ENCODE measurements around the gene CYTL1.
"Not testable (repeated sequence)": the region's sequence is repeated elsewhere in the genome, so short reads cannot be mapped to it uniquely, and the experiment has no call there.

The CYTL1 gene

DNA sequence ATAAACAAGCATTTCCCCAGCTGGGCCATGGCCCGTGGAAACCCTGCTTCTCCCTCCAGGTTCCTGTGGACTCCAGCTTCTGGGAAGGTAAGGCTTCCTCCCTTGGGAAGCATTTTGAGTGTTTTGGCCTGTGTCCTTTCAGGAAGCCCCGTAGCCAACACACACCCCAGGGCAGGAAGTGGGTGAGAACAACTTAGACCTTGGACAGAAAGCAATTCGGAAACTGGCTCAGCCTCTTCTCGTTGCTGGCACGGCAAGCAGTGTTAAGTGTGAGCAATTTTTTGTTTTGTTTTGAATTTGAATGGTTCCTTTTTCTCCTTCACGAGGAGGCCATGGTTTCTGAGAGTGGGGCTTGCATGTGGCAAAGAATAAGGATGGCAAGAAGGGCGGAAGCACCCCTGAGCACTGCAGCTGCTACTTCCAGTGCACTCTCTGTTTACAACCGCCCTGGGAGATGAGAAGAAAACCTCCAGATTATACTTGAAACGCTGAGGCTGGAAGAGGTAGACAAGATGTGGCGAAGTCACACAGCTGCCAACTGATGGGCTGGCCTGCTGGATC is 14.1 kb upstream of the CYTL1 start:
- DNase-seq (ENCODE audit: low spot score): no peak

- no peak for DNase-seq (ENCODE audit: low spot score)
These were observed 13.6 kb upstream of the CYTL1 start for GRCh38 chr4:5032813-5033212.

DNA sequence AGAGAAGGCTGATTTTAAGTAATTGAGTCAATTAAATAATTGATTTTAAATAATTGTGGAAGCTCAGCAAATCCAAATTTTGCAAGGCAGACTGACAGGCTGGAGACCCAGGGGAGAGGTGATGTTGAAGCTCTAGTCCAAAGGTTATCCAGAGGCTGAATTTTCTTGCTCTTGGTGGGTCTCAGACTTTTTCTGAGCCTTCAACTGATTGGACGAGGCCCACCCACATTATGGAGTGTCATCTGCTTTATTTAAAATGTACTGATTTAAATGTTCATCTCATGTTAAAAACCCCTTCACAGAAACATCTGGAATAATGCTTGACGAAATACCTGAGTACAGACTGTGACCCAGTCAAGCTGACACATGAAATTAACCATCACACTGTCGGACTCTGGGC is 11.7 kb upstream of the CYTL1 start:
- DNase-seq (ENCODE audit: low spot score): no peak

DNA sequence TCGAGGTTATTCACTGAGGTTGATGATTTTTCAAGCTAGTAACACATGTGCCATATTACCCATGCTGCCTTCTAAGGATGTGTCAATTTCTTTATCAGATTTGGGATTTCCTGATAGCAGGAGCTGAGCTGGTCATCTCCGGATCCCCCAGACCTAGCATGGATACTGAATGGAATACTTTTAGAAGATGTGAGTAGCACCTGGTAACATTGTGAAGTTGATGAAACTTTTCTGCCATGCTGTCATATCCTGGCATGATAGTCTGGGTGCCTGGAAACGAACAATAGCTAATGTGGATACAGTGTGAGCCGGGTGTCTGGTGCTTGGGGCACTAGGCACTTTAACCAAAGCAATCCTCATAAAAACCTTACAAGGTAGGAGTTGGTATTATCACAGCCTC is 11.0 kb upstream of the CYTL1 start:
- no peak for DNase-seq (ENCODE audit: low spot score)

- DNase-seq (ENCODE audit: low spot score): no peak
These were observed 10.2 kb upstream of the CYTL1 start for GRCh38 chr4:5029447-5029846.

DNA sequence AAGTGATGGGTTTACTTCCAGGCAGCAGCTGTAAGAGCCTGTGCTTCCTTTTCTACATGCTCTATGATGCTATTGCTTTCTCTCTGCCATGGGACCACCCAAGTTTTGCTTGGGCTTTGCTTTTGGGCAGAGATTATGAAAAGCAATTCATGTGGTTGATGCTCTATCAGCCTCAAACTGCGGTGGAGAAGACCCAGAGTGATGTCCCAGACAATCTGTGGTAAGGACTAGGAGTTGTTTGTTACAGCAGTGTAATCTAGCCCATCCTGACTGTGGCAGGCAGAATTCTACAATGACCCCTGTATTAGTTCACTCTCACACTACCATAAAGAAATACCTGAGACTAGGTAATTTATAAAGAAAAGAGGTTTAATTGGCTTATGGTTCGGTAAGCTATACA is 9.2 kb upstream of the CYTL1 start:
- DNase-seq (ENCODE audit: low spot score): no peak

DNA sequence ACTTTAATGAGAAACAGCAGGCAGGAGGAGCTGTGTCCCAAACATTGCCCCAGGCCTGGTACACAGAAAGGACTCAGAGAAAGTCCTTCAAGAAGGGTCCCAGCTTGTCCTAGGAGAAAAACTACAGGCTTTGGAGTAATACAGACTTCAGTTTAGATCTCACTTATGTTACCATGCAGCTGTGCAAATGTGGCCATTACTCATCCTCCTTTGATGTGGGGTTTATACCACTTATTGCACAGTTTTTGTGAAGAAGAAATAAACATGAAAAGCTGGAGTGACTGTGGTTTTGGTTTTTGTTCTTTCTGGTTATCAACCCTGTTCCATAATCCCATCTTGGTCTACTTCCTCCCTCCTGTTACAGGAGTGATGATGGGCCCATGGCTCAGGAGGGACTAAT is 8.1 kb upstream of the CYTL1 start:
- DNase-seq (ENCODE audit: low spot score): peak; percentile 61

- no peak for DNase-seq (ENCODE audit: low spot score)
These were observed 7.1 kb upstream of the CYTL1 start for GRCh38 chr4:5026371-5026770.

DNA sequence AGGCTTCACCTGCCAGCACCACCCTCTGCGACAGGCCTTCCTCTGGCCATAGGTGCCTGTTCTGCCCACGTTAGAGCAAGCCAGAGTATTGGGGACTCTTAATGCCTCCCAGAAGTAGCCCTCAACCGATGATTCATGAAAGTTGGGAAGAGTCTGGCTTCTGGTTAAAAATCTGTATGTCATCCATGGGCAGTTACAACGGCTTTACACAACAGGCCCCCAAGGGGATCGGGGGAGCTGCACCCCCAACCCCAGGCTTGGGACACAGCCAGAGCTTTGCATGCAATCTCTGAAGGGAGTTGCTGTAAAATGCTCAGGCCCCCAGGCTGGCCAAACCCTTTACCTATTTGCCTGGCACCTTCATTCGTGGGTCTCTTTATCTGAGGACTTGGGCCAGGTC is 5.4 kb upstream of the CYTL1 start:
- no peak for DNase-seq (ENCODE audit: low spot score)

DNA sequence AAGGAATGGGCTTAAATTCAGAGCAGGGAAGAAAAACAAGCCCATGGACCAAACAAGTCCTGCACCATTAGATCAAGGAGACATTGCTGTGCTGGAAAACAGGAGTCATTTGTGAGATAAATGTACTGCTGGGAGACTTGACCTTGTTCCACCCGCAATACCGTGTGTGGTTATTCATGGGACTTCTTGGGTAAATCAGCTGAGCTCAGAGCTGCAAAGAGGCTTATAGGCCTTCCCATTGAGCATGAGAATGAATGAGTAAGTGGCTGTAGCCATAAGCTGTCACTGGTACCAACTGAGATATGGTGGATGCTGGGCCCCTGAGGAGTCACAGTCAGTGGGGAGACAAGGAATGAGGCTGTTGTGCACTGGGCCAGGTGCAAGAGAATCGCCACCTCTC is 2.3 kb upstream of the CYTL1 start:
- DNase-seq (ENCODE audit: low spot score): no peak

- DNase-seq (ENCODE audit: low spot score): no peak
These were observed 1.1 kb upstream of the CYTL1 start for GRCh38 chr4:5020341-5020740.

DNA sequence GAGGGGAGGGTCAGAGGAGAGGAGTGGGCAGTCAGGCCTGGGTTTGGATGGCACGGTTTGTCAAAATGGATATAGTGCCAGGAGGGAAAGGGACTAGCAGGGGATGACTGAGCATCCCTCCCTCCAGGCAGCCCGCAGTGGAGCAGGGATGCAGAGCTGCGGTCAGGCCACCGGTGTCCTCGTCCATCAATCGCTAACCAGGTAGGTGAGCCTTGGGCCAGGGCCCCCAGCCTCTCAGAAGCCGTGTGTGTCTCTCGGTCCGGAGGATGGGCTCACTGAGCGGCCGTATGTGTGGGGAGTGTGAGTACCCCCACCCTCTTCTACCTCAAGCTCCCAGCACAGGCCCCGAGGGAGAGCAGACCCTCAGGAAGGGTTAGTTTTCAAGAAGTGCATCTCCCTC is 538 bp upstream of the CYTL1 start:
- DNase-seq (ENCODE audit: low spot score): no peak

DNA sequence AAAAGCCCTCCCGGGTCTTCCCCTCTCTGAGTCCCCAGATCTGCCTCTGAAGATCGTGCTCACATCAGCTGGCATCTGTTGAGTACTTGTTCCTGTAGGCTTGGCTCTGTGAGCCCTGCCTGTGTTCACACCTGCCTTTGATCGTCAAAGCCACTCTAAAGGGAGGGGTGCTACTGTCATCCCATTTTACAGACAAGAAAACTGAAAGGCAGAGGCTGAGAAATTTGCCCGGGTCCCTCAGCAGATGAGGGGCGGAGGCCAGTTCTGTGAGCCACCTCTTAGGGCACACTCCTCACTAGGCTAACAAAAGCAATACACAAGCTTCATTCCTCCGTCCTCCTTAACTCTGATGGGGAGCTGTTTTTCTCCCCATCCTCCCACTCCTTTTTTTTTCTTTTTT is 655 bp downstream of the CYTL1 start:
- no peak for DNase-seq (ENCODE audit: low spot score)

- DNase-seq (ENCODE audit: low spot score): peak; percentile 12
These were observed 1.2 kb downstream of the CYTL1 start for GRCh38 chr4:5018096-5018495.

- DNase-seq (ENCODE audit: low spot score): no peak
These were observed 5.1 kb downstream of the CYTL1 start for GRCh38 chr4:5014007-5014682.

DNA sequence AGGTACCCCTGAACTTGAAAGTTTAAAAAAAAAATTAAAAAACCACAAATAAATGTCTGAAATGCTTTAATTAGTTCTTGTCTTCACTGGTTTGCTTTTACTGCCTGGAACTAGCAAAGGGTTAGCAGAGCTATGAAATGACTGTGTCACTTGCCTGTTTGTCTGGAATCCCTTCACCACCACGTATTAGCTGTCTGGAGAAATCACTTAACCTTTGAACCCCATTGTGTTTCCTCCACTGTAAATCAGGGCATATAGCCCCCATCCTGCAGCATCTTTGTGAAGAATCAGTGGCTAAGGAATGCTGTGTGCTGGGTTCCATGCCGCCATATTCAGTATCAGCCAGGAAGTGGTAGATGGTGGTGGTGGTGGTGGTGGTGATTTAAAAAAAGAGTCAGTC is 6.3 kb downstream of the CYTL1 start:
- DNase-seq (ENCODE audit: low spot score): no peak

- no peak for DNase-seq (ENCODE audit: low spot score)
These were observed 6.9 kb downstream of the CYTL1 start for GRCh38 chr4:5012244-5012898.

DNA sequence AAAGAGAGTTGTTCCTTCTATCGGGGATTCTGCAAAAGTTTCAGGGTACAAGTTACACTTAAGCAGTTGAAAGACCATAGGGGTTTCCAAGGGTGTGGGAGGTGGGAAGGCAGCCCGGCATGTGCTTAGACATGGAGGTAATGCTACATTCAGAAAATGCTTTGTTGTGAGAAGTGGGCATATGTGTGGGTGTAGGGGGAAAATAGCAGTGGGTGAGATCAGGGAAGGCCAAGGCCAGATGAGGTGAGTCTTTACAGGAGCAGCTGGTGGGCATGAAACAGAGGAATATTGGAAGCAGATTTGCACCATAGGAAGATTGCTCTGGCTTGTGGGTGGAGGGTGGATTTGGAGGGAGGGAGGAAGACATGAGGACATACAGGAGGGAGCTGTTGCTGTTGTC is 8.3 kb downstream of the CYTL1 start:
- DNase-seq (ENCODE audit: low spot score): no peak

- no peak for DNase-seq (ENCODE audit: low spot score)
These were observed 9.5 kb downstream of the CYTL1 start for GRCh38 chr4:5009796-5010195.

DNA sequence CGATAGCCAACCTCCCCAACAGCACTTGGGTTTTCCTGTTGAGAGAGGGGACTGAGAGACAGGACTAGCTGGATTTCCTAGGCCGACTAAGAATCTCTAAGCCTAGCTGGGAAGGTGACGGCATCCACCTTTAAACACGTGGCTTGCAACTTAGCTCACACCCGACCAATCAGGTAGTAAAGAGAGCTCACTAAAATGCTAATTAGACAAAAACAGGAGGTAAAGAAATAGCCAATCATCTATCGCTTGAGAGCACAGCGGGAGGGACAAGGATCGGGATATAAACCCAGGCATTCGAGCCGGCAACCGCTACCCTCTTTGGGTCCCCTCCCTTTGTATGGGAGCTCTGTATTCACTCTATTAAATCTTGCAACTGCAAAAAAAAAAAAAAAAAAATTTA is 12.3 kb downstream of the CYTL1 start:
- DNase-seq (ENCODE audit: low spot score): not testable (repeated sequence)

DNA sequence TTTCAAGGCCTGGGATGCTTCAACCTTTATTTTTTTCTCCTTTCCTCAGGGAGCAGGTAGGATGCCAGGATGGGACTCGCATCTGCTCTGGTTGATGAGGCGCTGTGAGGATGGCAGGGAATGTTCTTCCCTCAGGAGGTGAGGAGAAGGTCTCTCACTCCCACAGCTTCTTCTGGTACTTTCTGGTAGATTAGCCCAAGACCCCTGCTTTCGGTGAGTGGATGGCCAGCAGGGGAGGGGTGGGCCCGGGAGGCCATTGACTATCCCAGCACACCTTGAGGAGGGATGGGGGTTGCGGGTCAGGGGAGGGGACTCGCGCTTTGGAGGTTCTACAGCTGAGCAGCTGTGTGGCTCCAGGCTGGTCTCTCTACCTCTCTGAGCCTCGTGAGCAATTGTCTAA is 14.8 kb downstream of the CYTL1 start:
- no peak for DNase-seq (ENCODE audit: low spot score)

DNA sequence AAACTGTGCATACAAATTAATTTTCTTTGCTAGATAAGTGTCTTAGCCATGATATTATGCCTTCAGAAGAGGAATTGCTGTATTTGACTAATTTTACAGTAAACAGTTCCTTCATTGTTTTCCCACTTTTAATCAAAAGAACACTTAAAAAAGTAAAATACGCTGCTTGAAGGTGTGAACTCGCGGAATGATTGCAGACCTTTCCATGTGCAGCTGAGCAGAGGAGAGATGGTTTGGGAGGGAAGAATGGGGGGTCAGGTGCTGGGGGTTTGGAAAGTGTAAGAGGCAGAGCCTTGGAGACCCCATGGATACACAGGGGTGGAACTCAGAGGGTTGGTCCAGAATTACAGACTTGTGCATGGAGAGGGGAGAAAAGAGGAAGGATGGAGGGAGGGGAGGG is 15.3 kb downstream of the CYTL1 start:
- DNase-seq (ENCODE audit: low spot score): no peak

GRCh38 chr4:5003372-5003857 is 15.8 kb downstream of the CYTL1 start:
- DNase-seq (ENCODE audit: low spot score): no peak

DNA sequence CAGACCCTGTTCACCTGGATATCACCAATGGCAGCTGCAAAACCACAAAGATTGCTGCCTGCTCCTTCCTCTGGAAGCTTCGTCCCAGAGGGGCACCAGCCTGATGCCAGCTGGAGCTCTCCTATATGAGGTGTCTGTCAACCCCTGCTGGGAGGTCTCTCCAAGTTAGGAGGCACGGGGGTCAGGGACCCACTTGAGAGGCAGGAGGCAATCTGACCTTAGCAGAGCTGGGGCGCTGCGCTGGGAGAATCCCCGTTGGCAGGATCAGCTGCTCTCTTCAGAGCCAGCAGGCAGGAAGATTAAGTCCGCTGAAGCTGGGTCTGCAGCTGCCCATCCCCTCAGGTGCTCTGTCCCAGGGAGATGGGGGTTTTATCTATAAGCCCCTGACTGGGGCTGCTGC is 17.6 kb downstream of the CYTL1 start:
- DNase-seq (ENCODE audit: low spot score): not testable (repeated sequence)
